Measurements from ENCODE around the gene DSC2.
"Not testable (repeated sequence)": the region's sequence is repeated elsewhere in the genome, so short reads cannot be mapped to it uniquely, and the experiment has no call there.

Gene DSC2

DNA sequence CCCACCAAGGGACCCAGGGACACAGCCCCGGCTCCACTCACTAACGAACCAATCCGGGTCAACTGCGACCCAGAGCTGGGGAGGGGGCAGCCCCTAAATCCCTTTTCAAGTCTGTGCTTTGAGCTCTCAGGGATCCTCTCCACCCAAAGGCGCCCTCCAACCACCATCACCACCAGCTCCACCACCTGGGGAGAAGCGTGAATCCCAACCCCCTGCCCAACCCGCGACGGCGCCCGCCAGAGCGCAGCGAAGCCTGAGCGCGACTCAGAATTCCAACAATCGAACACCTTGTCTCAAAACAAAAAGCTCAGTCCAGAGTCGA is 60.2 kb downstream of the DSC2 start:
- DNase-seq: no peak

GRCh38 chr18:31041271-31042083 is 60.7 kb downstream of the DSC2 start:
- peak; percentile 42 for DNase-seq

- no peak for DNase-seq
Observed at GRCh38 chr18:31040686-31041270, 61.4 kb downstream of the DSC2 start.

DNA sequence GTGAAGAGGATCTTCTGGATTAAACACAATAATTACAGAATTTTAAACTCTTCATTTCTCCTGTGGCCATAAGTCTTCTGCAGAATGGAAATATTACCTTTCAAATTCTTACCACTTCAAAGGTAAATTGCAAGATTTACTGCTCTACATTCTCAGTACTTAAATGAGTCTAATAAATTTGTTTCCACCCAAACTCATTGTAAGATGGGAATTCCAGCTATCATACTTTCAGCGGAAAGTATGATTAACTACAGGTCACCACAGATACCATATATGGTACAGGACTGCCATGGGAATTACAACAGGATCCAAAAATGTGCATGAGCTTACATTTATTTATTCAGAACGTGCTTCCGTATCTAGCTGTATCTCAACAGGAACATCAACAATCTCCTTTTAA is 62.8 kb downstream of the DSC2 start:
- no peak for DNase-seq

DNA sequence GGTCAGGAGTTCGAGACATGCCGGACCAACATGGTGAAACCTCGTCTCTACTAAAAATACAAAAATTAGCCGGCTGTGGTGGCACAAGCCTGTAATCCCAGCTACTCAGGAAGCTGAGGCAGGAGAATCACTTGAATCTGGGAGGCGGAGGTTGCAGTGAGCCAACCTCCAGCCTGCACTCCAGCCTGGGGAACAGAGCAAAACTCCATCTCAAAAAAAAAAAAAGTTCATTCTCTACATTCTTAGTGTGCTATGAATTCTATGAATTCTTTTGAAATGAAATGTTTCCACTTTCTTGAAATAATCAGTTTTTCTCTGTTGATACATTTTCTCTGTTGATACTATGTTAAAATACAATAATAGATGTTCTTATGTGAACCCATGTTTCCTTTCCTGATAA is 64.5 kb downstream of the DSC2 start:
- DNase-seq: not testable (repeated sequence)

DNA sequence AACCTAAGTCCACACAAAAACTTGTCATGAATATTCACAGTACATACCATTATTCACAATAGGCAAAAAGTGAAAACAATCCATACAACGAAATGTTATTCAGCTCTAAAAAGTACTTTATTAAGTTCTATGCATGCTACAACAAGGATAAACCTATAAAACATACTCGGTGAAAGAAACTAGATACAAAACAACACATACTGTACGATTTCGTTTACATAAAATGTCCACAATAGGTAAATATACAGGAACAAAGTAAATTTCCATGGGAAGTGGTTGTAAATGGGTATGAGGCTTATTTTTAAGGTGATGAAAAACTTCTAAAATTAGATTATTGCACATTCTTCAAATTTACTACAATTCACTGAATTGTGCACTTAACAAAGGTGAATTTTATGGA is 67.7 kb downstream of the DSC2 start:
- DNase-seq: no peak

DNA sequence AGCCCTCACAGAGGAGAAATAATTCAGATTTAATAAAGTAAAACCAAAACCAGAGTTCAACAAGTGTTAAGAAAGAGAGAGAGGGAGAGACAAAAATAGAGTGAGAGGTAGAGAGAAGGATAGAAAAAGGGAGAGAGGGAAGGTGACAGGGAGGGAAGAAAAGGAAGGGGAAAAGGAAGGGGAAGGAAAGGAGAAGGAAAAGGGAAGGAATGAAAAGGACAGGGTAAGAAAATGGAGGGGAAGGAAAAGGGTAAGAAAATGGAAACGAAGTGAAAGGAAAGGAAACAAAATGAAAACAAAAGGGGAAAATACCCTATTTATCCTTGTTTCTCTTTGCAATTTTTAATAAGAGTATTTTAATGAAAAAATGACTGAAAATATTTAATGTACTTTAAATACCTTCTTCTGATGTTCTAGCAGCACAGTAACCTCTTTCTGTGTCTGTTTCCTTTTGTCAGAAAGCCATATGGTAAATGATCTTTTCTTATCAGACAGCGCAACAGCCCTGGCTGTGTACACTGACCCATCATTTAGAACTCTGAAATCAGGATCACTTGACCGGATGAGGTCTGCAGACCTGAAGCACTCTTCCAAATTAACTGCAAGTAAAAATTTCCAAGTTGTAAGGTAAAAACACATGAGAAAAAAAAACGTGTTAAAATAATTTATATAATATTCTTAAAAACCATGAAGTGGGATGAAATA is 71.5 kb downstream of the DSC2 start:
- no peak for DNase-seq

GRCh38 chr18:31015715-31016434 is 86.3 kb downstream of the DSC2 start:
- no peak for DNase-seq

DNA sequence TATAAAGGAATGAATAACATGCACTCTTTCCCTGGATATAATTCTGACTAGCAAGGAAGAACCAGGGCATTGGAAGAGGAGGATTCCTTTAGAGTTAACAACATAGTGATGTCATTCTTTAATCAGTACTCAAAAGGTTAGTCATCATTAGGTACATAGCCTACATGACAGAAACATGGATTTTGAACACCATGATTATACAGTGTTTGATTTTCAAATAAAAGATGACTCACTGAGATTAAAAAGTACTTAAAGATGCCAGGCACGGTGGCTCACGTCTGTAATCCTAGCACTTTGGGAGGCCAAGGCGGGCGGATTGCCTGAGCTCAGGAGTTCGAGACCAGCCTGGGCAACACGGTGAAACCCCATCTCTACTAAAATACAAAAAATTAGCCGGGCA is 90.8 kb downstream of the DSC2 start:
- not testable (repeated sequence) for DNase-seq

- no peak for DNase-seq
Observed at GRCh38 chr18:31010601-31011000, 91.6 kb downstream of the DSC2 start.

All from activated CD8-positive, alpha-beta memory T cell treated with anti-CD3 and anti-CD28 coated beads, Interleukin-2, amount 50 U/mL, for 48 hours (primary cell).